NCI-H510A treated with DMSO at 0.1 percent for 48 hours (cell line): ENCODE results near the gene ARL13B.
"Not testable (repeated sequence)": the region's sequence is repeated elsewhere in the genome, so short reads cannot be mapped to it uniquely, and the experiment has no call there.

Source experiments
- DNase-seq: peaks from one replicate; lab custom pipeline; 2025; lab: John Stamatoyannopoulos, UW

The ARL13B gene

GRCh38 chr3:93979850-93980676, at the start of gene ARL13B:
Gene ARL13B (plus strand): TSS chr3:93980155. CDS start chr3:93980424, 269 bp downstream.
- peak; percentile 83 for DNase-seq

GRCh38 chr3:93931597-93932229, 48.2 kb upstream of the ARL13B start:
- DNase-seq: no peak

DNA sequence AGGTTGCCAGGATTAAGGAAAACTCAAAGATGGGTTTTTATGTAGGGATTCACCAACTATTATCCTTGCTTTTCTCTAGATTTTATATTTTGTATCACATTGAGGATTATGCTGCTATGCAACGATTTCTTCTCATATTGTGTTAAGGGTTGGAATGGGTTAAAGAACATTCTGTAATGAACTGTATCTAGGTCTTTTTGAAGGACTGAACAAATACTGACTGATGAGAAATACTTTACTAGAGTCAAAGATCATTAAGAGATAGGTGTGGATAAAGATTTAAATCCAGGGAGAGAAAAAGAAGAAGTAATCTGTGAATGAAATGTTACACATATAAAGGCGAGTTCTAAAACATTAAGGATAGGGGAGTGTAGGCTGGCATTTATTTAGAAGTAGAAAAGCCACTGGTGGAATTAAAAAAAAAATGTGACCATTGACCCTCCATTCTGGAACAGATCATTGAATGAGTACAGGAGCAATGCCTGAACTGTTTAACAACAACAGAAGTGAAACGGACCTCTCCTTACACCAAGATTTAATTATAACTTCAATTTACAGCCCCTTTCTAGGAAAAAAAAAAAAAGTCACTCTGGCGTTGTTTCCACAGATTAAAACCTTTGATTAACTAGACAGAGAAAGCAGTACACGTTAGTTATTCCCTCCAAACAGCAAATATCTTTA, 45.4 kb upstream of the ARL13B start:
- no peak for DNase-seq

- no peak for DNase-seq
These were observed 43.4 kb upstream of the ARL13B start for GRCh38 chr3:93936549-93936948.

GRCh38 chr3:93937485-93937884, 42.5 kb upstream of the ARL13B start:
- DNase-seq: not testable (repeated sequence)

DNA sequence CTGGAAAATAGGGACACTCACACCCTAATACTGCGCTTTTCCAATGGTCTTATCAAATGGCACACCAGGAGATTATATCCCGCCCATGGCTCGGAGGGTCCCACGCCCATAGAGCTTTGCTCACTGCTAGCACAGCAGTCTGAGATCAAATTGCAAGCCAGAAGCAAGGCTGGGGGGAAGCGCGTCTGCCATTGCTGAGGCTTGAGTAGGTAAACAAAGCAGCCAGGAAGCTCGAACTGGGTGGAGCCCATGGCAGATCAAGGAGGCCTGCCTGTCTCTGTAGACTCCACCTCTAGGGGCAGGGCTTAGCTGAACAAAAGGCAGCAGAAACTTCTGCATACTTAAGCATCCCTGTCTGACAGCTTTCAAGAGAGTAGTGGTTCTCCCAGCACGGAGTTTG, 30.0 kb upstream of the ARL13B start:
- DNase-seq: not testable (repeated sequence)

DNA sequence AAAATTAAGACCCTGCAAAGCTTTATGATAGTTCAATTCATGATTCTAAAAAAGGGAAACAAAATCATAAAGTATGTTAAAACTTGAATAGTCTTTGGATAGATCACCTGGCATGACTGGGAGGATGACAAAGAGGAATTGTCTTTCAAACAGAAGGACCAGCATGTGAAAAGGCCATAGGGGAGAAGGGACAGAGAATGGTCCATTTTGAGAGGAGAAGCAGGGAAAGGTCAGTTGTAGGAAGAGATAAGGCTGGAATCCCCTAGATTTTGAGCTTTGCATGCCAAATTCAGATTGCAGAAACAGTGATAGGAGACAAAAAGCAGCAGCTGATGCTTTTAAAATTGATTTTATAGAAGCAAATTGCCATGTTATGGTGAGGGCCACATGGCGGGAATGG, 18.9 kb upstream of the ARL13B start:
- DNase-seq: no peak

- no peak for DNase-seq
These were observed 18.5 kb upstream of the ARL13B start for GRCh38 chr3:93961489-93961888.

- DNase-seq: no peak
These were observed 17.2 kb upstream of the ARL13B start for GRCh38 chr3:93962798-93963197.

DNA sequence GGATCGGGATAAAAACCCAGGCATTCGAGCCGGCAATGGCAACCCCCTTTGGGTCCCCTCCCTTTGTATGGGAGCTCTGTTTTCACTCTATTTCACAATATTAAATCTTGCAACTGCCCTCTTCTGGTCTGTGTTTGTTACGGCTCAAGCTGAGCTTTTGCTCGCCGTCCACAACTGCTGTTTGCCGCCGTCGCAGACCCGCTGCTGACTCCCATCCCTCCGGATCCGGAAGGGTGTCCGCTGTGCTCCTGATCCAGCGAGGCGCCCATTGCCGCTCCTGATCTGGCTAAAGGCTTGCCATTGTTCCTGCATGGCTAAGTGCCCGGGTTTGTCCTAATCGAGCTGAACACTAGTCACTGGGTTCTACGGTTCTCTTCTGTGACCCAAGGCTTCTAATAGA, 14.8 kb upstream of the ARL13B start:
- DNase-seq: not testable (repeated sequence)

- no peak for DNase-seq
These were observed 10.5 kb upstream of the ARL13B start for GRCh38 chr3:93969443-93969842.

GRCh38 chr3:93969997-93970396, 10.0 kb upstream of the ARL13B start:
- no peak for DNase-seq

DNA sequence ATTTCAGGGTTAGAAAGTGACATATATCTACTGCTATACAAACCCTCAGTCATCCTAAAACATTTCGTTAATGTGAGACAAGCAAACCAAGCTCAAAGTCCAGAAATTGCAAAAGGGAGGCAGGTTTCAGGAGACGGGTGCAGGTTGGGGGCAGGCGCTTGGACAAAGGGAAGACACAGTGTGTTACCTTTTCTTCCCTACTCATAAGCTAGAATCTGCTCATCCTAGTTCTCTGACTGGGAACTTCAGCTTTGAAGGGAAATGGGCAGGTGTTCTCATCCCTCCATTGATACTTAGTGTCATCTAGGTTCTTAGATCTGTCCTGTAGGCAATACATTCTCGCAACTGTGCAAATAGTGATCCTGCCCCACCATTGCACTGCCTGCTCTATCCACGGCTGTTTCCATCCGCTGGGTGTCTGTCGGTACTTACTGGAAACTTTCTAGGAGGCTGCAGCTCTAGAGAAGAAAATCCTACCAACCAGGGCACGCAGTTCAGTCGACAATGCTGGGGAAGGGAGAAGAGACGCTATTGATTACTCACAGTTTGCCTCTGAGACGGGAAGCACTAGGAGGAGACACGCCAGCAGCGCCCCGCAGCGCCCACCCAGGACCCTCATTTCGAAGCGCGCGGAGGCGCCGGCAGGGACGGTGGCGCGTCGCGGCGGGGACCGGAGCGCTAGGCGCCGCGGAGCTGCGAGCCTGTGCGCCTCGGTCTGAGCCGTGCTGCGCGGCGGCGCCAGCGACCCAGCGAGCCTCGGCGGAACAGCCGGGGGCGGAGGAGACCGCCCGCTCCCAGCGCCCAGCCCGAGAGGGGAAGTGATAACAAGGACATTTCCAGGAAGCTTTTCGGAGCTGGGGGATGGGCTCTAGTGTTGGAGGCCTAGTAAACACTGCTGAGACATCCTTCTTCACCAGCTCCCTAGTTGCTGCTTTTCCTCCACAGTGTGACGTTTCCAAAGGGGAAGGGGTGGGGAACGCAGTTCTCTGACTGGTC, 6.5 kb upstream of the ARL13B start, which contains the start of gene PROS1:
TSS of gene PROS1 (minus strand) at position 766 of the 996 bp plus-strand sequence. CDS start at position 619, 147 bp downstream.
- peak; percentile 33 for DNase-seq

- DNase-seq: no peak
These were observed 1.7 kb downstream of the ARL13B start for GRCh38 chr3:93981649-93982048.

DNA sequence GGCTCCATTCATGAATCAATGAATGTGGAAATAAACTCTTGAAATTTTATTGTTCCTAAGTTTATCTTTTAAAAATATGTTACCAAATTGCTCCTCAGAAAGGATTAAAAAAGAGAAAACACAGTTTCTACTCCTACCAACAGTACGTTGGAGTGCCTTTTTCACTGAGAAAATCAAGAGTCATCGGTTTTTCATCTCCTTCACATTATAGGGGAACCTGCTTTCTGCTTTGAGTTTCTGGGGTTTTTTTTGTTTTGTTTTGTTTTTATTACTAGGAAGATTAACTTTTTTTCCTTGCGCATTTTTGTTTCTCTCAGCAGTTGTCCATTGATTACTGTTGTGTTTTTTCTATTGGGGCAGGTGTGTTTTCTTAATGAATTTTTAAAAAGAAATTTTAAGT, 3.5 kb downstream of the ARL13B start:
- DNase-seq: no peak

- no peak for DNase-seq
These were observed 4.7 kb downstream of the ARL13B start for GRCh38 chr3:93984618-93985017.

GRCh38 chr3:93988283-93988682, 8.3 kb downstream of the ARL13B start:
- no peak for DNase-seq

GRCh38 chr3:93988764-93989163, 8.8 kb downstream of the ARL13B start:
- DNase-seq: no peak

DNA sequence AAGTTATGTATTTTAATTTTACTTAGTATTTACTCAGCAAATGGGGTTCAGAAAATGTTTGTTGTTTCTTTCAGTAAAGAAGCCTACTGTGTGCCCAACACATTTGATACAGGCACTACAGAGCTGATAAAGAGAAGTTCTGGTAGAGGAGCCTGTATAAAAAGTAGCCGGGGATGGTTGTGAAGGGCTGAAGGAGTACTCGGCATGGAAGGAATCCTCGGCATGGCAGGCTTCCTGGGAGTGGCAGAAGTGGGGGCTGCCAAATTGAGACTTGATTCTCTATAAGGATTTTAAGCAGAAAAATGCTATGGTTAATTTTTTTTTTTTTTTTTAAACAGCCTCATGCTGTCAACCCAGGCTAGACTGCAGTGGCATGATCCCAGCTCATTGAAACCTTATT, 9.3 kb downstream of the ARL13B start:
- no peak for DNase-seq

DNA sequence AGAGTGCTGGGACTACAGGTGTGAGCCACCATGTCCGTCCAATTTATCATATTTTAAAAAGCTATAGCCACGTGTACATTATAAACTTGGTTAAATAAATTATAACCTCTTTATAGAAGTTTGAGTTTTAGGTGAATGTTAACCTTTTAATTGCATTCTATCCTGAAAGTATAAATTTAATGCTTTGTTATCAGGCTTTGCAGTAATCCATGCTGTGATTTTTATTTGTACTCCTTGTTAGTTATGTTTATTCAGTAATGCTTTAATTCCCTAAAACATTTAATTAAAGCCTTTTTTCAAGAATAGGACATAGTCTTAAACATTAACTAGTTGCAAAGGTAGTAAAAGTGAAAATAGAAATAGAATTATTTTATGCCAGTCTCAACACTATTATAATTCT, 11.7 kb downstream of the ARL13B start:
- no peak for DNase-seq

DNA sequence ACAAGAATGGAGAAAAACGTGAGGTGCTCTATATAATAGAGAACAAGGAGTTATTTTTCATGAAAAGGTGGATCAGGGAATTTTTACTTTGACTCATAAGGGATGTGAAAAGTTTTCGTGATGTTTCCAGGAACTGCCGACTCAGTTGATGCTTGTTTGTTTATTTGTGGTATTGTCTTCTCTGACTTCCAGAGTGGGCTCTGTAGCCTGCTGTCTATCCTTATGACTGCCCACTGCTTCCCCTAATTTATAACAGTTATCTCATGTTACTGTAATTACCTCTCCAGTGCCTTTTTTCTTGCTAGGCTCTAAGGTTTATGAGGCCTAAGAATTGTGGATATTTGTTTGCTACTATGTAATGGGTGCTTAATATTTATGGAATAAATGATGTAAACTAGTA, 12.3 kb downstream of the ARL13B start:
- no peak for DNase-seq

GRCh38 chr3:93994056-93994455, 14.1 kb downstream of the ARL13B start:
- DNase-seq: no peak
